ENCODE data around the gene MMP24OS. TPM values are rescaled to one million over a fixed set of nuclear protein-coding genes. Genes with fewer than 3 reads are reported as not detected.

The MMP24OS gene
- total and polyA plus RNA-seq, 2 donors (not counting 3 experiments of a cell fraction or from before 2014, with no cell fraction given): 35.1 to 55.6 TPM

GRCh38 chr20:35240811-35241293, 37.1 kb downstream of the MMP24OS start:
- no peak for DNase-seq (ENCODE audit: low read depth, low spot score)
- Histone ChIP-seq H3K4me1 (ENCODE audit: control insufficient read depth, extremely low read depth, insufficient read depth, low read length) (no peaks in the 10 kb centered on the region), H3K4me3 (replicated peaks in 1 of 3; ENCODE audit: insufficient read depth in 1 of 3, low read depth in 1 of 3, low read length in 3 of 3) (no peak overlapping the region), H3K36me3 (ENCODE audit: control insufficient read depth in 2 of 2, extremely low read depth in 1 of 2, insufficient read depth in 2 of 2, low read length in 2 of 2) (no peaks in the 10 kb centered on the region), H4K20me1 (replicated peaks; ENCODE audit: control insufficient read depth, extremely low read depth, insufficient read depth, low read length) (no peaks in the 10 kb centered on the region), H2AFZ (ENCODE audit: low read depth, low read length) (no peak overlapping the region), H3K9me3 (replicated peaks; ENCODE audit: control insufficient read depth, insufficient read depth, low read length) (no peaks in the 10 kb centered on the region), H3K9me1 (replicated peaks; ENCODE audit: control insufficient read depth, extremely low read depth, insufficient read depth, low read length) (no peaks in the 10 kb centered on the region), H3K27ac (ENCODE audit: insufficient read depth, low read depth, low read length) (no peak overlapping the region), H3K4me2 (ENCODE audit: insufficient read depth, low read length) (no peak overlapping the region), H3K27me3 (ENCODE audit: control insufficient read depth in 2 of 2, insufficient read depth in 2 of 2, low read length in 2 of 2) (peaks cover 26 to 33% of the 10 kb centered on the region in 2 experiments), H3K79me2 (ENCODE audit: control insufficient read depth, insufficient read depth, low read length) (no peaks in the 10 kb centered on the region), H3K9ac (replicated peaks; ENCODE audit: extremely low read depth, insufficient read depth, low read length) (no peak overlapping the region)
- no TSS peak for BruUV-seq (replicated peaks)
- dilution Hi-C loops (cut with MboI; ENCODE audit: extremely low pct_ligation_motif_present, low sequenced_read_pairs) (no loop called here), intact Hi-C loops (cut with micrococcal nuclease) (no loop called here)
- POLR2A ChIA-PET: interaction anchor here (0.6 kb wide), 1 partner anchor 271 kb away, joined by 10 read pairs; no protein-coding TSS in a partner anchor
- CTCF ChIA-PET: interaction anchor here (1.3 kb wide), 1 partner anchor 11 kb away, joined by 3 read pairs; no protein-coding TSS in a partner anchor
- TF ChIP-seq CTCF (IDR thresholded peaks at IDR 0.05; ENCODE audit: extremely low read depth in 1 of 2, insufficient read depth in 1 of 2, low read depth in 1 of 2, low read length in 2 of 2) (no peak), EZH2 (IDR thresholded peaks at IDR 0.05; ENCODE audit: borderline replicate concordance, low read depth, low read length, severe bottlenecking) (no peak), MAX (IDR thresholded peaks at IDR 0.05; ENCODE audit: insufficient read depth, insufficient read length) (no peak), FOS (IDR thresholded peaks at IDR 0.05; ENCODE audit: borderline replicate concordance, insufficient read depth, low read length) (no peak), MYC (IDR thresholded peaks at IDR 0.05; ENCODE audit: low read depth, low read length) (no peak), POLR2A (IDR thresholded peaks at IDR 0.05; ENCODE audit: low read depth, low read length) (no peak)
- FAIRE-seq: no peak
